Placental pericyte (primary cell): ENCODE data around the gene ASZ1. TPM values are rescaled to one million over a fixed set of nuclear protein-coding genes. Genes with fewer than 3 reads are reported as not detected.

Experiments used
- total RNA-seq: library from RNA; depleted of rRNA; stranded (reverse); fragments of >200 nt; gene quantifications from 2 replicates; pipeline ENCODE4 v1.2.3, GENCODE V29; 2012

Gene ASZ1
- not detected in 2 replicates for total RNA-seq

GRCh38 chr7:117427258-117427701 lies at the start of gene ASZ1:
Gene ASZ1, minus strand, starts transcription at chr7:117427493. Its CDS starts 33 bp downstream, at chr7:117427460.

GRCh38 chr7:117322741-117323304 lies 104.5 kb downstream of the ASZ1 start, which contains the start of gene WNT2:
Gene WNT2, minus strand, starts transcription at chr7:117323058. Its CDS starts 69 bp downstream, at chr7:117322989.

Other genes starting within 250 kb of the ASZ1 start
- gene WNT2, start 104.4 kb downstream of the ASZ1 start, total RNA-seq = 2.7 and 21.7 TPM in 2 replicates
- not detected in 2 replicates for gene CFTR, start 52.5 kb upstream of the ASZ1 start, total RNA-seq